ENCODE results near the gene ALKBH5.

DNA sequence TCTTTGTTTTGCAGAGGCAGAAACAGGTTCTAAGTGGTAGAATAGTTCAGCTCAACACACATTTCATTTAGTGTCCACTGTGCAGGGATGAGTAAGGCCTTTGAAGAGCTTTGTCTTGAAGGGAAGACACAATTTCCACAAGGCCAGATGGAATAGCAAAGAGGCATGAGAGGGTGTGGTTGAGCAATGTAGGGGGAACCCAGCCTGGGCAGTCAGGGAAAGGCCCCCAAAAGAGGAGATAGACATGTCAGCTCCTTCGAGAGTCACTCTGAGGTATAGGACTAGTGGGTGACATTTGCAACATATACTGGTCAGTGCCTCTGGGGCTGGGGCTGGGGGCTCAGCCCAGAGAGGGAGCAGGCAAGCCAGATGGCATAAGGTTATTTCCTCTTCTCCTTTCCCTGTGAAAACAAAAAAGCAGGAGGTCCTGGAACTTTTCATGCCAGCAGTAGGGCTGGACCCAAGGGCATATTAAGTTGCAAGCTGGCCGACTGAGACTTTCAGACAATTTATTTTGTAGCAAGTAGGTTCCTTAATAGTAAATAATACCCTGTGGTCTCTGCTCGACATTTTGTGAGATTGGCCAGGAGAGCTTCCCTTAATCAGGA lies 7.1 kb downstream of the ALKBH5 start:
- TF ChIP-seq TEAD4 (CRISPR knock-in tag; IDR thresholded peaks at IDR 0.05) (no peak), CBFB (CRISPR knock-in tag; IDR thresholded peaks at IDR 0.05; ENCODE audit: low read depth) (no peak), NFATC4 (CRISPR knock-in tag; IDR thresholded peaks at IDR 0.05) (no peak), SOX15 (CRISPR knock-in tag; IDR thresholded peaks at IDR 0.05) (no peak), NFYB (CRISPR knock-in tag; conservative IDR thresholded peaks at IDR 0.05; ENCODE audit: low read depth) (no peak)
- TF ChIP-seq, protein P1, sequence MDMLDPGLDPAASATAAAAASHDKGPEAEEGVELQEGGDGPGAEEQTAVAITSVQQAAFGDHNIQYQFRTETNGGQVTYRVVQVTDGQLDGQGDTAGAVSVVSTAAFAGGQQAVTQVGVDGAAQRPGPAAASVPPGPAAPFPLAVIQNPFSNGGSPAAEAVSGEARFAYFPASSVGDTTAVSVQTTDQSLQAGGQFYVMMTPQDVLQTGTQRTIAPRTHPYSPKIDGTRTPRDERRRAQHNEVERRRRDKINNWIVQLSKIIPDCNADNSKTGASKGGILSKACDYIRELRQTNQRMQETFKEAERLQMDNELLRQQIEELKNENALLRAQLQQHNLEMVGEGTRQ (CRISPR knock-in tag; IDR thresholded peaks at IDR 0.05): no peak
- TF ChIP-seq, protein P2, sequence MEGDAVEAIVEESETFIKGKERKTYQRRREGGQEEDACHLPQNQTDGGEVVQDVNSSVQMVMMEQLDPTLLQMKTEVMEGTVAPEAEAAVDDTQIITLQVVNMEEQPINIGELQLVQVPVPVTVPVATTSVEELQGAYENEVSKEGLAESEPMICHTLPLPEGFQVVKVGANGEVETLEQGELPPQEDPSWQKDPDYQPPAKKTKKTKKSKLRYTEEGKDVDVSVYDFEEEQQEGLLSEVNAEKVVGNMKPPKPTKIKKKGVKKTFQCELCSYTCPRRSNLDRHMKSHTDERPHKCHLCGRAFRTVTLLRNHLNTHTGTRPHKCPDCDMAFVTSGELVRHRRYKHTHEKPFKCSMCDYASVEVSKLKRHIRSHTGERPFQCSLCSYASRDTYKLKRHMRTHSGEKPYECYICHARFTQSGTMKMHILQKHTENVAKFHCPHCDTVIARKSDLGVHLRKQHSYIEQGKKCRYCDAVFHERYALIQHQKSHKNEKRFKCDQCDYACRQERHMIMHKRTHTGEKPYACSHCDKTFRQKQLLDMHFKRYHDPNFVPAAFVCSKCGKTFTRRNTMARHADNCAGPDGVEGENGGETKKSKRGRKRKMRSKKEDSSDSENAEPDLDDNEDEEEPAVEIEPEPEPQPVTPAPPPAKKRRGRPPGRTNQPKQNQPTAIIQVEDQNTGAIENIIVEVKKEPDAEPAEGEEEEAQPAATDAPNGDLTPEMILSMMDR (IDR thresholded peaks at IDR 0.05): no peak
- TF ChIP-seq, protein P3, sequence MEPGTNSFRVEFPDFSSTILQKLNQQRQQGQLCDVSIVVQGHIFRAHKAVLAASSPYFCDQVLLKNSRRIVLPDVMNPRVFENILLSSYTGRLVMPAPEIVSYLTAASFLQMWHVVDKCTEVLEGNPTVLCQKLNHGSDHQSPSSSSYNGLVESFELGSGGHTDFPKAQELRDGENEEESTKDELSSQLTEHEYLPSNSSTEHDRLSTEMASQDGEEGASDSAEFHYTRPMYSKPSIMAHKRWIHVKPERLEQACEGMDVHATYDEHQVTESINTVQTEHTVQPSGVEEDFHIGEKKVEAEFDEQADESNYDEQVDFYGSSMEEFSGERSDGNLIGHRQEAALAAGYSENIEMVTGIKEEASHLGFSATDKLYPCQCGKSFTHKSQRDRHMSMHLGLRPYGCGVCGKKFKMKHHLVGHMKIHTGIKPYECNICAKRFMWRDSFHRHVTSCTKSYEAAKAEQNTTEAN (CRISPR knock-in tag; IDR thresholded peaks at IDR 0.05): no peak
- TF ChIP-seq, protein P4, sequence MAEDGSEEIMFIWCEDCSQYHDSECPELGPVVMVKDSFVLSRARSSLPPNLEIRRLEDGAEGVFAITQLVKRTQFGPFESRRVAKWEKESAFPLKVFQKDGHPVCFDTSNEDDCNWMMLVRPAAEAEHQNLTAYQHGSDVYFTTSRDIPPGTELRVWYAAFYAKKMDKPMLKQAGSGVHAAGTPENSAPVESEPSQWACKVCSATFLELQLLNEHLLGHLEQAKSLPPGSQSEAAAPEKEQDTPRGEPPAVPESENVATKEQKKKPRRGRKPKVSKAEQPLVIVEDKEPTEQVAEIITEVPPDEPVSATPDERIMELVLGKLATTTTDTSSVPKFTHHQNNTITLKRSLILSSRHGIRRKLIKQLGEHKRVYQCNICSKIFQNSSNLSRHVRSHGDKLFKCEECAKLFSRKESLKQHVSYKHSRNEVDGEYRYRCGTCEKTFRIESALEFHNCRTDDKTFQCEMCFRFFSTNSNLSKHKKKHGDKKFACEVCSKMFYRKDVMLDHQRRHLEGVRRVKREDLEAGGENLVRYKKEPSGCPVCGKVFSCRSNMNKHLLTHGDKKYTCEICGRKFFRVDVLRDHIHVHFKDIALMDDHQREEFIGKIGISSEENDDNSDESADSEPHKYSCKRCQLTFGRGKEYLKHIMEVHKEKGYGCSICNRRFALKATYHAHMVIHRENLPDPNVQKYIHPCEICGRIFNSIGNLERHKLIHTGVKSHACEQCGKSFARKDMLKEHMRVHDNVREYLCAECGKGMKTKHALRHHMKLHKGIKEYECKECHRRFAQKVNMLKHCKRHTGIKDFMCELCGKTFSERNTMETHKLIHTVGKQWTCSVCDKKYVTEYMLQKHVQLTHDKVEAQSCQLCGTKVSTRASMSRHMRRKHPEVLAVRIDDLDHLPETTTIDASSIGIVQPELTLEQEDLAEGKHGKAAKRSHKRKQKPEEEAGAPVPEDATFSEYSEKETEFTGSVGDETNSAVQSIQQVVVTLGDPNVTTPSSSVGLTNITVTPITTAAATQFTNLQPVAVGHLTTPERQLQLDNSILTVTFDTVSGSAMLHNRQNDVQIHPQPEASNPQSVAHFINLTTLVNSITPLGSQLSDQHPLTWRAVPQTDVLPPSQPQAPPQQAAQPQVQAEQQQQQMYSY (CRISPR knock-in tag; IDR thresholded peaks at IDR 0.05): no peak
- TF ChIP-seq, protein P5, sequence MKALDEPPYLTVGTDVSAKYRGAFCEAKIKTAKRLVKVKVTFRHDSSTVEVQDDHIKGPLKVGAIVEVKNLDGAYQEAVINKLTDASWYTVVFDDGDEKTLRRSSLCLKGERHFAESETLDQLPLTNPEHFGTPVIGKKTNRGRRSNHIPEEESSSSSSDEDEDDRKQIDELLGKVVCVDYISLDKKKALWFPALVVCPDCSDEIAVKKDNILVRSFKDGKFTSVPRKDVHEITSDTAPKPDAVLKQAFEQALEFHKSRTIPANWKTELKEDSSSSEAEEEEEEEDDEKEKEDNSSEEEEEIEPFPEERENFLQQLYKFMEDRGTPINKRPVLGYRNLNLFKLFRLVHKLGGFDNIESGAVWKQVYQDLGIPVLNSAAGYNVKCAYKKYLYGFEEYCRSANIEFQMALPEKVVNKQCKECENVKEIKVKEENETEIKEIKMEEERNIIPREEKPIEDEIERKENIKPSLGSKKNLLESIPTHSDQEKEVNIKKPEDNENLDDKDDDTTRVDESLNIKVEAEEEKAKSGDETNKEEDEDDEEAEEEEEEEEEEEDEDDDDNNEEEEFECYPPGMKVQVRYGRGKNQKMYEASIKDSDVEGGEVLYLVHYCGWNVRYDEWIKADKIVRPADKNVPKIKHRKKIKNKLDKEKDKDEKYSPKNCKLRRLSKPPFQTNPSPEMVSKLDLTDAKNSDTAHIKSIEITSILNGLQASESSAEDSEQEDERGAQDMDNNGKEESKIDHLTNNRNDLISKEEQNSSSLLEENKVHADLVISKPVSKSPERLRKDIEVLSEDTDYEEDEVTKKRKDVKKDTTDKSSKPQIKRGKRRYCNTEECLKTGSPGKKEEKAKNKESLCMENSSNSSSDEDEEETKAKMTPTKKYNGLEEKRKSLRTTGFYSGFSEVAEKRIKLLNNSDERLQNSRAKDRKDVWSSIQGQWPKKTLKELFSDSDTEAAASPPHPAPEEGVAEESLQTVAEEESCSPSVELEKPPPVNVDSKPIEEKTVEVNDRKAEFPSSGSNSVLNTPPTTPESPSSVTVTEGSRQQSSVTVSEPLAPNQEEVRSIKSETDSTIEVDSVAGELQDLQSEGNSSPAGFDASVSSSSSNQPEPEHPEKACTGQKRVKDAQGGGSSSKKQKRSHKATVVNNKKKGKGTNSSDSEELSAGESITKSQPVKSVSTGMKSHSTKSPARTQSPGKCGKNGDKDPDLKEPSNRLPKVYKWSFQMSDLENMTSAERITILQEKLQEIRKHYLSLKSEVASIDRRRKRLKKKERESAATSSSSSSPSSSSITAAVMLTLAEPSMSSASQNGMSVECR (CRISPR knock-in tag; IDR thresholded peaks at IDR 0.05; ENCODE audit: borderline replicate concordance): no peak
- TF ChIP-seq, protein P6, sequence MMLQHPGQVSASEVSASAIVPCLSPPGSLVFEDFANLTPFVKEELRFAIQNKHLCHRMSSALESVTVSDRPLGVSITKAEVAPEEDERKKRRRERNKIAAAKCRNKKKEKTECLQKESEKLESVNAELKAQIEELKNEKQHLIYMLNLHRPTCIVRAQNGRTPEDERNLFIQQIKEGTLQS (CRISPR knock-in tag; conservative IDR thresholded peaks at IDR 0.05): no peak

Measured in WTC11 (cell line).